Activated CD8-positive, alpha-beta memory T cell treated with anti-CD3 and anti-CD28 coated beads, Interleukin-2, amount 50 U/mL, for 4 hours (primary cell): ENCODE measurements around the gene DYSF.

Source experiments
- DNase-seq: peaks from one replicate; pipeline ENCODE4 v3.0.0-alpha.2; 2020

DYSF gene

DNA sequence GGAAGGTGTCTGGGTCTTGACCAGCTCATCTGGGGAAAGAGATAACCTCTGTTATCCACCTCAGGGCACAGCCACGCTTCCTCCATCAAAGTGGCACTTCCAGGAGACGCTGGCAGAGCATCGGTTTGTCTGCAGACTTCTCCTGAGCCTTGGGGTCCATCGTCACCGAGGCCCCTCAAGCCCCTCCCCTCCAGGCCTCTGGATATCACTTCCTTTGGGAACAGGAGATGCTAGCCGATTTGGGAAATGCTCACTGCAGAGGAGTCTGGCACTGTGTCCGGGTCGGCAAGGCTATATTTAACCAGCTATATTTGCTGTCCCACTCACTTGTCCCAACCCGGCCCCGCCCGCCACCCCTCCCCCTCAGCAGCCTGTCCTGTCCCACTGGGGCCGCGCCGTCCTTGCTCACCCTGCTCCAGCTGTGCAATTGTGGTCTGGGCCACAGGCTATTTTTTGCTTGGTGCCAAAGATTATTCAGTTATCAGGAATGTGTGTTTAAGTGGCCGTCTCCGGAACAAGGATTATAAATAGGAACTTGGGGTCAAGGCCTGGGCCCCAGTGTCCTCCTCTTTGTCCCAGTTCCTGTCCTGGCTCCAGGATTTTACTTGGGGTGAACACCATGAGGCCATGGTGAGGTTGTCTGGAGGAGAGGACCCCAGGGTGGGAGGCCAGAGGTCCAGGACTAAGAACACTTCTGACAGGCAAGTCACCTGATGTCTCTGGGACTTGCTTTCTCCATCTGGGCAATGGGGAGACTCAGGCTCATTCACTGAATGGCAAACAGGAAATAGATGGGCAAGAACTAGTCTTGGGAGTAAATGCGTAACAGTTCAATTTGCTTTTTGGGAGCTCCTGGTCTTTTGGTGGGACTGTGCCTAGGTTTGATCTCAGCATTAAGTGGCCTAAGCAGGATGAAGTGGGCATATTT is 263.6 kb downstream of the DYSF start:
- DNase-seq: no peak

DNA sequence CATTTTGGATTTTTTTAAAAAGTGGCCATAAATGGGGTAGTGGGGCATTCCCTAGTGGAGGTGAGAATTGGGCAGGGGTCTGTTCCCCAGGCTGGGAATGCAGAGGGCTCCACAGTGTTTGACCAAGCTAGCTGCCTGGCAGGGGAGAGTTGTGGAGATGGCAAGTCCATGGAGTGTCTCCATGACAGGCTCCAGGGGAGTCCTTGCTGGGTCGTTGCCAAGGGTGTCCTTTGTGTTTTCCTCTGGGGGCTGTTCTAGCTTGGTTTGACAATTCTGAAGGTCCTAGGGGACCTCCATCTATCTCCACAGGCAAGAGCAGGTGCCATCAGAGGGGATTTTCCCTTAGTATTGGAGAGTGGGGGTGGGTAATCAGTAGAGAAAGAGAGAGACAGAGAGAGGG is 265.3 kb downstream of the DYSF start:
- DNase-seq: no peak

DNA sequence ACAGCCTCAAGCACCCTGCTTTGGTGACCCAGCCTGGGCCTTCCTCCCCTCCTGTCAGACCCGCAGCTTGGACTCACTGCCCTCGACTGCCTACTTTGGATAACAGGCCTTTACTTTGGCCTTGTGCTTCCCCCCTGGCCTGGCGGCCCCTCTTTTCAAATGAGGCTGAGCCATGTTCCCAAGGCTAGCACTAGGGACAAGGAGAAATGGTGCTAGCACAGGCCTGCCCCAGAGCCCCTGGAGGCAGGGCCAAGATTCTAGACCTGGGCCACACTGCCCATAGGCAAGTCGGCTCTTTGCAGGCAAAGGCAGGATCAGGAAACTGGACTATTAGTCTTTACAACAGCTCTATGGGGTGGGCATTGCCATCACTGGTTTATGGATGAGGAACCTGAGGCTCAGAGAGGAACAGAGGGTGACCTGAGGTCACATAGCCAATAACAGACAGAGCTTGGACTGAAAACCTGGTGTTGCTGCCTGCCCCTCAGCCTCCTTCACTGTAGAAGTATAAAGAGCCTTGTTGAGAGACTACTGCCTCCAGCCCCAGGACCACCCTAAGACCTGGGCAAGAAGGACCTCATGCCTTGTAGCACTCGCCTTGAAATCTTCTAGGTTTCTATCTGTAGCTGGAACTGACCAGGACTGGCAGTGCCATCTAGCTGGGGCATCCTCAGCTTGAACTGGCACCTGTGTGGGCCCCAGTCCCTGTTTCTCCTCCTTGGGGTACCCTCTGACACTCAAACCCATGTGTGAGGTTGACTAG is 266.3 kb downstream of the DYSF start:
- no peak for DNase-seq

DNA sequence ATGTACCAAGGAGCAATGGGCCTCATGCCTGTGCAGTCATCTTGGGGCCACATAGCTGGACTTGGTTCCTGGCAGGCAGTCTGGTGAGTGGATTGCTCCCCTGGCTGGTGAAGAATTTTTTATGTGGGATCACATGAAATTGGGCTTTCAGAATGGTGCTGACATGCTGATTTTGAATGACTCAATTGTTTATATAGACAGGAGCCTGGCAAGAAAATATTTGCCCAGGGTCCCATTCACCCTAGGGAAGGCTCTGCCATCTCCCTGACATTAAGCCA is 266.9 kb downstream of the DYSF start:
- DNase-seq: no peak

DNA sequence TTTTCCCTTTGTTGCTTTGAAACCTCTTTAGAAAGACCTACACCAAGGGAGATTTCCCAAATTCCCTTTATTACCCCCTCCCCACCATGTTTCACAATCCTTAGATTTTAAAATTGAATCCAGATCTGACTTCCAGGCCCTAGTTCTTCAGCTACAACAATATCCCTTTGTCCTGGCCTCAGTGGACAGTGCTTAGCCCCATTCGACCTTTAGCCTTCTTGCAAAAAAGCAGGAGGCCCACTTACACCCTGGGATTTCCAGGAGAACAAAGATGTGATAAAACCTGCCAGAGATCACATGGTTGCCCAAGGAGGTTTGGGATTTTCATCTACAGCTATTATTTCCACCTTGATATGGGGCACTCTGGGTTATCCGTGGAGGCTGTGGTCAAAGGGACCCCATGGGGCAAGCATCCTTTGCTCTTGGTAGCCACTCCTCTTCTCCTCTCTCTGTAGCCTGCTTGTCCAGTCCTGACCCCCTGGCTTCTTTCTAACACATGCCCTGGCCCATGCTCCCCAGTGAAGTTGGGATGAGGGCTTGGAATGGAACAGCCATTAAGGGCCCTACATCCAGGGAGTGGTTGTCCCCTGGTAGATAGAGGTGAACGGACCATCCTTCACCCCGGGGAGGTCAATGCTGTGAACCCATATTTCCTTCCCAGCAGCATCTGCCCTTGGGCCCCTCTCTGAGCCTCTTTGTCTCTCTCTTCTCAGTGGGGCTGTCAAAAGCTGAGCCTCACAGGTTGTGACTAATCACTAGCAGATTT is 267.4 kb downstream of the DYSF start:
- DNase-seq: no peak

DNA sequence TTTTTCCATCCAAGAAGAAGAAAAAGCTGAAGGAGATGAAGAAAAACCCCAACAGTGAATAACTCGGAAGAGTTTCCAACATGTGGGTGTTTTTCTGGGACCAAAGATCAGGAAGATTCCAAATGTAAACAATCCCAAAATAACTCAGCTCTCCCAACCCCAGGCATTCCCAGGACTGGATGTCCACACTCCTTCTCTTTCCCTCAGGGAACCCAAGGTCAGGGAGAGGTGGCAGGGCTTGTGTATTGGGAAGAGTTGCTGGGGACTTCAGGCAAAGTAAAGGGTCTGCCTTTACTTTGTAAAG is 268.0 kb downstream of the DYSF start:
- no peak for DNase-seq

DNA sequence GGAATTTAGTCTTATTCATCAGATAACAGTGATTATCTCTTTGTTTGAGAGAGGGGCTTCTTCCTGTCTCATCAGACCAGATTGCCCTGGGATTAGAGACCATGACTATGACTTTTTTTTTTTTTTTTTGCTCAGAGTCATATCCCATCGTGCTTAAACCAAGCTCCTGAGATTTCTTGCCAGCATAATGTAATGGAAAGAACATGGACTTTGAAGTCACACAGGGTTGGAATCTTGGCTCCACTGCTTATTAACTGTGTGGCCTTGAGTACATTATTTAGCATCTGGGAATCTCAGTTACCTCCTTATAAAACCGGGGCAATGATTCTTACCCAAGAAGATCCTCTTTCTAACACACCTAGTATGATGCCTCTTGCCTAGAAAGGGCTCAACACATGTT is 268.3 kb downstream of the DYSF start:
- no peak for DNase-seq

DNA sequence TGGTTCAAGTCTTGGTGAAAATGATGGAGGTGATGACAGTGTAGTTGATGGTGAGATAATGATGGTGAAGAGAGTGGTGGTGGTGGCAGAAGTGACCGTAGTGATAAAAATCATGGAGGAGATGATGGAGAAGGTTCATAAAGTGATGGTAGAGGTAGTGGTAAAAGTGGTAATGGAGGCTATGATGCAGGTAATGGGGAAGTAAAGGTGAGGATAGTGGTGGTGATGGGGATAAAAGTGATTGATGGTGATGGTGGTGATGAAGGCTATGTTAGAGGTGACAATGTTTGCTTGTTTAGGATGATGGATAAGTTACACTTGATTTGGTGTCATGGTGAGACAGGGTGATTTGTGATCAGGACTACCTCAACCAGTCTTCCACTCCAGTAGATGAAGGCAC is 268.9 kb downstream of the DYSF start:
- DNase-seq: no peak

DNA sequence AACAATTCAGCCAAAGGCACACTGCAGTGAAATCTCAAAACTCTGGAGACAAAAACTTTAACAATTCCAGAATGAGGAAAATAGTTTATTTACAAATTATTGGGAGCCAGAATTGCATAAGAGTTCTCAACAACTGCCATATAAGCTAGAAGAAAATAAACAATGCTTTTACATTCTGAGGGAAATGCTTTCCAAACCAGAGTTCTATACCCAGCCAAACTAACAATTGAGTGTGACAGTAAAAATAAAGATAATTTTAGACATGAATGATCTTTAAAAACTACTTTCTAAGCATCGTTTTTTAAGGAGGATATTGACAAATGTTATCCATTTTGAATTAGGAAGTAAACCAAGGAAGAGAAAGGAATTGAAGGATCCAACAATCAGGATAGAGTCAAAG is 271.4 kb downstream of the DYSF start:
- DNase-seq: no peak

DNA sequence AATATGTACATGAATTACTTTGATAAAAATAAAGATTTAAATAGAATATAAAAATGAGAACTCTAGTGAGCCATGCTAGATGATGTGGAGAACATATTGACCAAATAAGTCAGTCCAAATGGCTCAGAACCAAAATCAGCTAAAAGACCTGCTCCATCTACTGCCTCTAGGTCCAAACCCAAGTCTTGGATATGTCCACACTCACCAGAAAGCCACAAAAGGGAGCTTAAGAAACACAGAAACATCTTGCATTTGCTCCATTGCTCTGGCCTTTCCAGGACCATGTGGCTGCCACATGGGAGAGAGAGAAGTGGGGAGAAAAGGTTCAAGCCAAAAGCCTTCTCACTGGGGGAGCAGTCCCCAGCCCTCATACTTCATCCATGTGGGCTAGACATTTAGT is 272.5 kb downstream of the DYSF start:
- DNase-seq: no peak

DNA sequence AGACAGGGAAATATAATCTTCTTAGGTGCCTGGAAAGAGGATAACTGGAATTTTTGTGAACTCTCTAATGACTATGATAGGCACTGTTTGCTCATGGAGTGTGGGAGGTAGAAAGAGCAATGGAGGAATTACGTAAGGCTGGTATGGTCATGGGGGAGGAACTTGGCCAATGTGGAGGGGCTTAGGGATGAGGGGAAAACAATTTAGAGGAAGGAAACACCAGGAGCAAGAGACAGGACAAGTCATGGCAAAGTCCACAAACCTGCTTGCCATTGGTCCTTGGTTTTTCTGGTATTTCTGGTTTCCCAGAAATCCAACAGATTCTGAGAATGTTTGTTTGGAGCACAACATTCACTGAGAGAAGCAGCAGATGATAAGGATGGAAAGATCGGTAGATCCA is 274.2 kb downstream of the DYSF start:
- no peak for DNase-seq

DNA sequence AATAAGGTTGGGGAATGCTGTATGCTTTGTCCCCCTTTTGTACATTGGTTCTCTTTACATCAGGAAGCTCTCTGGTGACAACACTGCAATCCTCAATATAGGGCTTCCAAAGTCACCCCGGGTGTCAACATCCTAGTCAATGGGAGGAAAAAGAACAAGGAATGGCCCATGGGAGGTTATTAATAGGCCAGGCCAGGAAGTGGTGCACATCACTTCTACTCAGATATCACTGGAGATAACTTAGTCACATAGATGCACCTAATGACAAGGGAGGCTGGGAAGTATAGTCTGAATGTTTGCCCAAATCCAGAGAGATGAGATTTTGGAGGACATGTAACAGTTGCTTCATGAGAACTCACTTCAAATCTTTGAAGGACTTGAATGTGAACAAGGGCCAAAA is 274.7 kb downstream of the DYSF start:
- no peak for DNase-seq

DNA sequence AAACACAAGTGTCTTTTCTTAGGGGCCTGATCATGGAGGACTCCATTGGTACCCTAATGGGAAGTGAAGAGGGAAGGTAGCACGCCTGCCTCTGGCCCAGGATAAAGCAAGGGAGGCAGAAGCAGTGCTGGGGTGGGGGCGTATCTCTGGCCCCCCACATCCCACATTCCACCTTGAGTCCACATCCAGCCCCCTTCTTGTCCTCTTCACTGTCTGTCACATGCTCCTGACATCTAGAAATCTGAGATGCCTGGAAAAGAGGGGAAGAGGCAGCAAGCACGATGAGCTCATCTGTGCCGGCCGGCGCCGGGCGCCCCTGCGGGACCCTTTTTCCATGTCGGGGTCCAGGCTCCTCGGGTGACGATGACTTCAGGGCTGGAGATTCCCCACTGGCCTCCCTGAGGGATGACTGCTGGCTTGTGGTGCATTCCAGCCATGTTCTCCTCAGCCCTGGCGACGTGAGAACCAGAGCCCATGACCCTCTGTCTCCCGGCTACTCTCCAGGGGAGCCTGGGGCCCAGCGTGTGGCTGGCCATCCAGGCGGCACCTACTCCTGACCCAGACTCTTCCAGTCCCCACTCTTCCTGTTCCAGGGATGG is 277.5 kb downstream of the DYSF start:
- no peak for DNase-seq

DNA sequence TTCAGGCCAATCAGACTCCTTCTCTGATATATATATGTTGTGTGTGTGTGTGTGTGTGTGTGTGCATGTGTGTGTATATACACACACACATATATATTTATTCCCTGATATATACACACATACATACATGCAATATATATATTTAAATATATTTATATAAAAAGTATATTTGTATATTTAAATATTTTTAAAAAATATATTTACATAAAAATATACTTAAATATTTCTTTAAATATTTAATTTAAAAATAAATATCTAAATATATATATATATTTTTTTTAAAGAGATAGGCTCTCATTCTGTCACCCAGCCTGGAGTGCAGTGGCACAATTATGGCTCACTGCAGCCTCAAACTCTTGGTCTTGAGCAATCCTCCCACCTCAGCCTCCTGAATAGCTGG is 281.3 kb downstream of the DYSF start:
- no peak for DNase-seq

DNA sequence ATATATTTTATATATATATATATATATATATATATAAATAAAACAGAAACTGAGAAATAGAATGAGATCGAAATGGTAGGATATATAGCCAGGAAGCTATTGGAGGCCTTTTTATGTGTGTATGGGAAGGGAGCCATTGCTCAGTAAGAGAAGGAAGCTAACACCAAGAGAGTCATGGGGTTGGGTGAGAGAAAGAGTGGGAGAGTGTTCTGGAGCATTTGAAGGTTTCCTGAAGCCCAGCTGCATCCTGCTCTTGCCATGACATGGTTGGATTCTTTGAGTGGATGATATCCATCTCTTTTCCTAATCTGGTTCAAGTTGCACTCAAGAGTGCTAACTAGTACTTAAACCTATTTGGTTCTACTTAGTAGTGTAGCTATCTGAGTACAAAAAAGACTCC is 282.3 kb downstream of the DYSF start:
- DNase-seq: no peak
